ENCODE measurements around the gene KDM1A.
"Not testable (repeated sequence)": the region's sequence is repeated elsewhere in the genome, so short reads cannot be mapped to it uniquely, and the experiment has no call there.

- TF ChIP-seq POLR2A (IDR thresholded peaks at IDR 0.05; ENCODE audit: low read depth, low read length); EP300 (IDR thresholded peaks at IDR 0.05; ENCODE audit: borderline replicate concordance in 1 of 2, control insufficient read depth in 1 of 2, low read depth in 2 of 2, low read length in 2 of 2); CTCF (IDR thresholded peaks at IDR 0.05 in 2 of 3, conservative IDR thresholded peaks at IDR 0.05 in 1 of 3; ENCODE audit: control insufficient read depth in 2 of 3, extremely low read depth in 1 of 3, insufficient read depth in 1 of 3, low read depth in 3 of 3, low read length in 3 of 3); CHD1 (IDR thresholded peaks at IDR 0.05; ENCODE audit: low read depth, low read length); EGR1 (IDR thresholded peaks at IDR 0.05; ENCODE audit: borderline replicate concordance in 1 of 2, low read depth in 2 of 2, low read length in 2 of 2); KDM1A (IDR thresholded peaks at IDR 0.05; ENCODE audit: borderline replicate concordance); BCL3 (IDR thresholded peaks at IDR 0.05; ENCODE audit: borderline replicate concordance, insufficient read depth, low read depth, low read length, poor library complexity, severe bottlenecking); NFXL1 (IDR thresholded peaks at IDR 0.05; ENCODE audit: borderline replicate concordance); ZBTB33 (IDR thresholded peaks at IDR 0.05); ASH2L (IDR thresholded peaks at IDR 0.05; ENCODE audit: borderline replicate concordance, low read depth): not testable (repeated sequence)
These were observed 26.9 kb upstream of the KDM1A start for GRCh38 chr1:22992384-22992783.

All from GM12878 (cell line).